Measurements from ENCODE around the gene GRIPAP1.

The GRIPAP1 gene

GRCh38 chrX:48999030-48999429 is 3.0 kb downstream of the GRIPAP1 start:
- no peaks in the 10 kb centered on the region for H3K27me3 ChIP-seq (ENCODE audit: low read depth, low read length)
- TF ChIP-seq CTCF (IDR thresholded peaks at IDR 0.05; ENCODE audit: low read depth, low read length) (no peak), EZH2phosphoT487 (IDR thresholded peaks at IDR 0.05; ENCODE audit: low read depth) (no peak)
- no peak overlapping the region for H3K27ac ChIP-seq (ENCODE audit: low read length)
- peaks cover 8% of the 10 kb centered on the region; the same call in 1 of the 2 replicates for H4K20me1 ChIP-seq (ENCODE audit: insufficient read depth, low read length)
- no peak overlapping the region for H2AFZ ChIP-seq (ENCODE audit: low read depth, low read length)
- peaks cover 27% of the 10 kb centered on the region for H3K79me2 ChIP-seq (ENCODE audit: low read length)
- no peaks in the 10 kb centered on the region for H3K9me3 ChIP-seq (ENCODE audit: insufficient read depth, low read length)
- H3K4me3 ChIP-seq (ENCODE audit: low read length) = no peak overlapping the region
- peaks cover 13% of the 10 kb centered on the region for H3K4me1 ChIP-seq (ENCODE audit: low read length)
- no peak overlapping the region for H3K4me2 ChIP-seq (ENCODE audit: low read length)
- H3K36me3 ChIP-seq (replicated peaks; ENCODE audit: low read depth, low read length) = peaks cover 32% of the 10 kb centered on the region
- H3K9ac ChIP-seq (ENCODE audit: low read length) = no peak overlapping the region

- Histone ChIP-seq H3K9ac (ENCODE audit: low read length) (no peak overlapping the region), H2AFZ (ENCODE audit: low read depth, low read length) (no peak overlapping the region), H3K4me2 (ENCODE audit: low read length) (no peak overlapping the region), H3K27ac (ENCODE audit: low read length) (no peak overlapping the region), H3K36me3 (replicated peaks; ENCODE audit: low read depth, low read length) (peaks cover 32% of the 10 kb centered on the region), H4K20me1 (ENCODE audit: insufficient read depth, low read length) (peaks cover 8% of the 10 kb centered on the region; the same call in 1 of the 2 replicates), H3K4me3 (ENCODE audit: low read length) (no peak overlapping the region), H3K27me3 (ENCODE audit: low read depth, low read length) (no peaks in the 10 kb centered on the region), H3K9me3 (ENCODE audit: insufficient read depth, low read length) (no peaks in the 10 kb centered on the region), H3K4me1 (ENCODE audit: low read length) (peaks cover 13% of the 10 kb centered on the region), H3K79me2 (ENCODE audit: low read length) (peaks cover 27% of the 10 kb centered on the region)
- TF ChIP-seq EZH2phosphoT487 (IDR thresholded peaks at IDR 0.05; ENCODE audit: low read depth) (no peak), CTCF (IDR thresholded peaks at IDR 0.05; ENCODE audit: low read depth, low read length) (no peak)
These were observed 3.7 kb downstream of the GRIPAP1 start for GRCh38 chrX:48998391-48998790.

GRCh38 chrX:48997865-48998264 is 4.2 kb downstream of the GRIPAP1 start:
- no peaks in the 10 kb centered on the region for H3K27me3 ChIP-seq (ENCODE audit: low read depth, low read length)
- no peak overlapping the region for H2AFZ ChIP-seq (ENCODE audit: low read depth, low read length)
- H4K20me1 ChIP-seq (ENCODE audit: insufficient read depth, low read length) = peaks cover 8% of the 10 kb centered on the region; the same call in 1 of the 2 replicates
- no peak overlapping the region for H3K4me3 ChIP-seq (ENCODE audit: low read length)
- no peaks in the 10 kb centered on the region for H3K9me3 ChIP-seq (ENCODE audit: insufficient read depth, low read length)
- no peak overlapping the region for H3K27ac ChIP-seq (ENCODE audit: low read length)
- H3K4me1 ChIP-seq (ENCODE audit: low read length) = peaks cover 11% of the 10 kb centered on the region
- peaks cover 27% of the 10 kb centered on the region for H3K79me2 ChIP-seq (ENCODE audit: low read length)
- peaks cover 32% of the 10 kb centered on the region for H3K36me3 ChIP-seq (replicated peaks; ENCODE audit: low read depth, low read length)
- H3K9ac ChIP-seq (ENCODE audit: low read length) = no peak overlapping the region
- no peak for TF ChIP-seq CTCF (IDR thresholded peaks at IDR 0.05; ENCODE audit: low read depth, low read length)
- TF ChIP-seq EZH2phosphoT487 (IDR thresholded peaks at IDR 0.05; ENCODE audit: low read depth) = no peak
- no peak overlapping the region for H3K4me2 ChIP-seq (ENCODE audit: low read length)

DNA sequence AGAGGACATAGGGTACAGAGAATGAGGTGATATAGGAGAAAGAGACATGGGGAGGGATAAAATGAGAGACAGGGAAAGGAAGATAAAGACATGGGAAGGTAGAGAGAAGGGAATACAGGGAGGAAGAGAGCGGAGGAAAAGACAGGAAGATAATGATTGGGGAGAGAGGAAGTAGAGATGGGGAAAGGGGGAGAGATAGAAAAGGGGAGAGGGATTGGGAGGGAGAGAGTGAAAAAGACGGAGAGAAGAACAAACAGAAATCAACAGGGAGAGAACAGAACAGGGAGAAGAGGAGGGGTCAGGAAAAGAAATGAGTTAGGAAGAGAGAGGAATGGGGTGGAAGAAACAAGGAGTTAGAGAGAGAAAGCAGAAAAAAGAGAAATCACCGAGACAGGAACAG is 4.6 kb downstream of the GRIPAP1 start:
- H3K9ac ChIP-seq (ENCODE audit: low read length) = no peak overlapping the region
- TF ChIP-seq CTCF (IDR thresholded peaks at IDR 0.05; ENCODE audit: low read depth, low read length) = no peak
- no peak for TF ChIP-seq EZH2phosphoT487 (IDR thresholded peaks at IDR 0.05; ENCODE audit: low read depth)
- H3K36me3 ChIP-seq (replicated peaks; ENCODE audit: low read depth, low read length) = peaks cover 34% of the 10 kb centered on the region

More for the DNA sequence above, 4.6 kb downstream of the GRIPAP1 start:
- H3K9me3 ChIP-seq (ENCODE audit: insufficient read depth, low read length) = no peaks in the 10 kb centered on the region
- peaks cover 27% of the 10 kb centered on the region for H3K79me2 ChIP-seq (ENCODE audit: low read length)
- H3K4me2 ChIP-seq (ENCODE audit: low read length) = no peak overlapping the region
- no peak overlapping the region for H3K27ac ChIP-seq (ENCODE audit: low read length)
- H4K20me1 ChIP-seq (ENCODE audit: insufficient read depth, low read length) = peaks cover 8% of the 10 kb centered on the region; the same call in 1 of the 2 replicates
- H3K4me3 ChIP-seq (ENCODE audit: low read length) = no peak overlapping the region
- peaks cover 8% of the 10 kb centered on the region; the same call in 1 of the 2 replicates for H3K4me1 ChIP-seq (ENCODE audit: low read length)
- no peak overlapping the region for H2AFZ ChIP-seq (ENCODE audit: low read depth, low read length)
- H3K27me3 ChIP-seq (ENCODE audit: low read depth, low read length) = no peaks in the 10 kb centered on the region
